Right cardiac atrium (tissue), 5 donors: ENCODE measurements around the gene NFE2L2. TPM values are rescaled to one million over a fixed set of nuclear protein-coding genes. Genes with fewer than 3 reads are reported as not detected.
"Not testable (repeated sequence)": the region's sequence is repeated elsewhere in the genome, so short reads cannot be mapped to it uniquely, and the experiment has no call there.

Source experiments
- ATAC-seq, 2 donors: fragments of 200-7000 bp; cut with Tn5 transposase; one replicate each; pipeline versions ENCODE4 v1.8.0 to v1.9.1; 2020; ENCODE audit warnings: moderate library complexity in 2 of 2, mild to moderate bottlenecking in 1 of 2
- DNase-seq, 3 donors: peaks; one replicate each; pipeline ENCODE4 v3.0.0-alpha.2; 2020
- H3K27ac ChIP-seq: one replicate; pipeline ENCODE4 v1.5.1; 2013; ENCODE audit warnings: mild to moderate bottlenecking, low read length, control low read depth, moderate library complexity
- H3K27me3 ChIP-seq: one replicate; pipeline ENCODE4 v1.6.1; 2013; ENCODE audit not compliant: control insufficient read depth, insufficient read depth
- H3K4me1 ChIP-seq: one replicate; pipeline ENCODE4 v1.6.1; 2013; ENCODE audit warnings: low read length; ENCODE audit not compliant: control insufficient read depth, insufficient read depth
- H3K4me3 ChIP-seq: one replicate; pipeline ENCODE4 v1.5.1; 2013; ENCODE audit warnings: low read length, control low read depth
- H3K9me3 ChIP-seq: one replicate; pipeline ENCODE4 v1.6.1; 2013; ENCODE audit warnings: low read length; ENCODE audit not compliant: control insufficient read depth
- WGBS: extraction: QIAGEN DNeasy Blood & Tissue Kit; methylation state at CpG from one replicate; pipeline ENCODE4 v1.1.7; 2013; 5-methylcytosine and 5-hydroxymethylcytosine counted together
- intact Hi-C, 4 donors: fragments of 100-400 bp; cut with DNase I; formaldehyde crosslinking; loops; one replicate each; pipeline versions ENCODE4 v1.11.0 to v1.14.0; 2022 to 2023
- polyA plus RNA-seq: library from polyadenylated mRNA; stranded (reverse); fragments of 200-250 nt; gene quantifications from one replicate; pipeline ENCODE4 v1.2.3, GENCODE V29; 2013
- total RNA-seq, 4 donors: library from RNA; stranded (reverse); fragmentation: NEBNext Ultra II Directional; extraction: Animal tissue kit (Norgen Biotek cat#: 25700); gene quantifications; one replicate each; pipeline ENCODE4 v1.2.1, GENCODE V29; 2021
- donor health status: healthy with polysubstance abuse.
- donor health status: DM: no; HTN: yes; CAD: no.
- donor health status: DM: no; HTN: no; CAD: no.
- donor health status: DM: no; HTN: yes; CAD: no; lungs with severe emphysema.
- donor health status: DM: yes; HTN: yes; CAD: no.

The NFE2L2 gene
- total and polyA plus RNA-seq, 5 donors, result 55.8 to 95.7 (median 75.9) TPM

GRCh38 chr2:177212891-177213856 lies 51.4 kb downstream of the NFE2L2 start:
- ATAC-seq, result peak; percentile 91
- Histone ChIP-seq H3K4me3 (peak overlapping the region; percentile 97), H3K9me3 (no peaks in the 10 kb centered on the region), H3K27ac (peak overlapping the region; percentile 100), H3K27me3 (no peaks in the 10 kb centered on the region), H3K4me1 (peaks cover 3% of the 10 kb centered on the region)
- under 1% methylated on average over 74 of the region's 74 CpGs for WGBS
- intact Hi-C loops, result loop anchor here in 2 of 4 donors (5.0 to 10.0 kb wide), 2 partner anchors 48 to 49 kb away; partner anchors contain the start of gene NFE2L2 (in 2 of the 2)
- DNase-seq, result peak; percentile 96 to 98 (median 97)

- DNase-seq, result peak; percentile 99 to 100 (median 99)
- 6% methylated on average over 74 of the region's 74 CpGs for WGBS
- Histone ChIP-seq H3K4me1 (peaks cover 3% of the 10 kb centered on the region), H3K9me3 (no peaks in the 10 kb centered on the region), H3K4me3 (peak within 1 kb of the TSS; percentile 97), H3K27me3 (no peaks in the 10 kb centered on the region), H3K27ac (peak within 1 kb of the TSS; percentile 100)
- intact Hi-C loops, result loop anchor here in 2 of 4 donors (5.0 to 10.0 kb wide), 2 partner anchors 47 to 50 kb away; partner anchors contain the start of gene NFE2L2 (in 2 of the 2)
- peak; percentile 96 to 97 for ATAC-seq
These were observed 52.2 kb downstream of the NFE2L2 start, which contains the start of gene HNRNPA3 for GRCh38 chr2:177212106-177212890. Gene HNRNPA3, plus strand, starts transcription at chr2:177212794. Its CDS starts 6 bp downstream, at chr2:177212800.

GRCh38 chr2:177211576-177212105 lies 52.9 kb downstream of the NFE2L2 start:
- intact Hi-C loops, result loop anchor here in 2 of 4 donors (5.0 to 10.0 kb wide), 2 partner anchors 47 to 51 kb away; partner anchors contain the start of gene NFE2L2 (in 2 of the 2)
- peaks cover 3% of the 10 kb centered on the region for H3K4me1 ChIP-seq
- no peaks in the 10 kb centered on the region for H3K9me3 ChIP-seq

GRCh38 chr2:177211169-177211568 lies 53.4 kb downstream of the NFE2L2 start:
- DNase-seq (no peak), ATAC-seq (no peak)
- 61% methylated on average over 7 of the region's 7 CpGs for WGBS
- H3K4me1 ChIP-seq, result peaks cover 3% of the 10 kb centered on the region
- intact Hi-C loops, result loop anchor here in 2 of 4 donors (5.0 to 10.0 kb wide), 2 partner anchors 46 to 51 kb away; partner anchors contain the start of gene NFE2L2 (in 2 of the 2)
- H3K9me3 ChIP-seq, result no peaks in the 10 kb centered on the region
- H3K27ac ChIP-seq, result no peak overlapping the region
- H3K4me3 ChIP-seq, result peak overlapping the region; percentile 78
- no peaks in the 10 kb centered on the region for H3K27me3 ChIP-seq

More at GRCh38 chr2:177211576-177212105, 52.9 kb downstream of the NFE2L2 start:
- DNase-seq (no peak), ATAC-seq (no peak)
- H3K27ac ChIP-seq, result peak overlapping the region; percentile 100
- H3K4me3 ChIP-seq, result peak overlapping the region; percentile 78
- 6% methylated on average over 6 of the region's 6 CpGs for WGBS
- no peaks in the 10 kb centered on the region for H3K27me3 ChIP-seq

- Histone ChIP-seq H3K27me3 (no peaks in the 10 kb centered on the region), H3K4me1 (no peaks in the 10 kb centered on the region), H3K27ac (no peak overlapping the region), H3K9me3 (no peaks in the 10 kb centered on the region), H3K4me3 (no peak overlapping the region)
- no peak for ATAC-seq
- WGBS, result 57% methylated on average over 2 of the region's 2 CpGs
- intact Hi-C loops, result no loop called here
- no peak for DNase-seq
These were observed 57.4 kb downstream of the NFE2L2 start for GRCh38 chr2:177207101-177207500.

- ATAC-seq (no peak), DNase-seq (no peak)
- Histone ChIP-seq H3K27me3 (no peaks in the 10 kb centered on the region), H3K9me3 (no peaks in the 10 kb centered on the region), H3K4me1 (no peaks in the 10 kb centered on the region), H3K27ac (no peak overlapping the region), H3K4me3 (no peak overlapping the region)
- WGBS, result 69% methylated on average over 3 of the region's 3 CpGs
- intact Hi-C loops, result no loop called here
These were observed 60.1 kb downstream of the NFE2L2 start for GRCh38 chr2:177204417-177204816.

GRCh38 chr2:177201919-177202346 lies 62.6 kb downstream of the NFE2L2 start:
- intact Hi-C loops, result no loop called here
- H3K4me3 ChIP-seq, result no peak overlapping the region
- H3K4me1 ChIP-seq, result no peaks in the 10 kb centered on the region
- 64% methylated on average over 3 of the region's 3 CpGs for WGBS
- no peaks in the 10 kb centered on the region for H3K27me3 ChIP-seq
- no peak overlapping the region for H3K27ac ChIP-seq
- DNase-seq, result no peak
- H3K9me3 ChIP-seq, result no peaks in the 10 kb centered on the region
- ATAC-seq, result no peak

- WGBS, result 95% methylated on average over 7 of the region's 7 CpGs
- DNase-seq, ATAC-seq, H3K27me3 ChIP-seq, intact Hi-C loops, H3K9me3 ChIP-seq, H3K27ac ChIP-seq, H3K4me3 ChIP-seq, H3K4me1 ChIP-seq: not testable (repeated sequence)
These were observed 64.1 kb downstream of the NFE2L2 start for GRCh38 chr2:177200419-177200818.

GRCh38 chr2:177195194-177195593 lies 69.3 kb downstream of the NFE2L2 start:
- WGBS, result 73% methylated on average over 1 of the region's 1 CpG
- no peak for DNase-seq
- intact Hi-C loops, result no loop called here
- ATAC-seq, result no peak
- no peak overlapping the region for H3K4me3 ChIP-seq
- no peaks in the 10 kb centered on the region for H3K27me3 ChIP-seq
- H3K9me3 ChIP-seq, result no peaks in the 10 kb centered on the region
- H3K4me1 ChIP-seq, result no peaks in the 10 kb centered on the region
- no peak overlapping the region for H3K27ac ChIP-seq

- no peak overlapping the region for H3K4me3 ChIP-seq
- WGBS, result 85% methylated on average over 4 of the region's 4 CpGs
- no peaks in the 10 kb centered on the region for H3K9me3 ChIP-seq
- H3K4me1 ChIP-seq, result no peaks in the 10 kb centered on the region
- DNase-seq, result no peak
- no peak overlapping the region for H3K27ac ChIP-seq
- ATAC-seq, result no peak
- H3K27me3 ChIP-seq, result no peaks in the 10 kb centered on the region
- intact Hi-C loops, result no loop called here
These were observed 71.3 kb downstream of the NFE2L2 start for GRCh38 chr2:177193240-177193639.
